GM19351 (cell line): ENCODE measurements around the gene ZNF385C.

ENCODE experiments used
- ATAC-seq: cut with Tn5 transposase; IDR thresholded peaks from one replicate; pipeline ENCODE4 v1.9.1; 2021; ENCODE audit warnings: mild to moderate bottlenecking, moderate library complexity; ENCODE audit not compliant: unreplicated experiment

The ZNF385C gene

DNA sequence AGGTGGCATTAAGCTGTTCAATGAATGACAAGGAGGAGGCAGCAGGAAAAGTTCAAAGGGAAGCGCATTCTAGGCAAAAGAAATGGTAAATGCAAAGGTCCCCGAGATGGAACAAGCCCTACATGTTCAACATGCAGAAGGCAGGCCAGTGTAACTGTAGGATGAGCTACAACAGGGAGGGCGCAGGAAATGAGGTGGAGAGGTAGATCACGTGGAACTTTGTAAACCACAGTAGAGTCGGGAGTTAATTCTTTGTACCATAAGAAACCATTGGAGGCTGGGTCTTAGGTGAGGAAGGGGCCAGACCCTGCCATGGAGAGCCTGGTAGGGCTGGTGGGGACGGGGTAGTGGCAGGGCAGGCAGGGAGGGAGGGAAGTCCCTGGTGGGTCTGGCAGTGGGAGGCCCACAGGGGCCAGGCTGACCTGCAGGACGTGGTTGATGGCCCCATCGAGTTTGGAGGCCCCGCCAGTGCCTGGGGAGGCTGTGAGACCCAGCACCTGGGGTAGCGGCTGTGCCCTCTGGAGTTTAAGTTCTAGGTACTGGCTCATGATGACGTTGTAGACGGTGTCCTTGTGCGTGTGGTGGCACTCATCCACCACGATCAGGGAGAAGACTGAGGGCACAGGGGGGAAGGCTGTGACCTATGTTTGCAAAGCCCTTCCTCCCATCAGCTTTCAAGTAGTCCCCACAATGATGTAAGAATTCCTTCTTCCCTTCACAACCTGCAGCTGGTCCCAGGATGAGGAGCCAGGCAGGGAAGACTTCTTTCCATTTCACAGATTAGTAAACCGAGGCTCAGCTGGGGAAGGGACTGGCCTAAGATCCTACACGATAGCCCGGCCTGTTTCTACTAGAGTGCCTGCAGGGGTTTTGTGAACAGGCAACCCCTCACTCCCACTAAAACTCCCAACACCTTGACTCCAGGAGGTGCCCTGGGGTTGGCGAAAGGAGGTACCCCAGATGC lies 12.3 kb upstream of the ZNF385C start:
- ATAC-seq: no peak

DNA sequence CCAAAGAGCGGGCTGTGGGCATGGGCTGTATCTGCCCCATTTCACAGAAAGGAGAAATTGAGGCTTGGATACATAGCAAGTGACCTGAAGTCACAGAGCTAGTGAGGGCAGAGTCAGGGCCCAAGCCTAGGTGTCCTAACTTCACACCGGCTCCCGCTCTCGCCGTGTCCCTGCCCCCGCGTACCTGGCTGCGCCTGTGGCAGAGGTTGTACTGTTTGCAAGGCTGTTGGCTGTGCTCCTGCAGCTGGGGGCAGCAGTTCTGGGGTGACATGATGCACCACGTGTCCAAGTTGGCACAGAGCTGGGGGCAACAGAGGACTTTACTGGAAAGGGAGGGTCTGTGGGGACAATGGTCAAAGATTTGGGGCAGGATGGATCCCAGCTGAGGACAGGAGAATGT lies 10.8 kb upstream of the ZNF385C start:
- ATAC-seq: no peak

DNA sequence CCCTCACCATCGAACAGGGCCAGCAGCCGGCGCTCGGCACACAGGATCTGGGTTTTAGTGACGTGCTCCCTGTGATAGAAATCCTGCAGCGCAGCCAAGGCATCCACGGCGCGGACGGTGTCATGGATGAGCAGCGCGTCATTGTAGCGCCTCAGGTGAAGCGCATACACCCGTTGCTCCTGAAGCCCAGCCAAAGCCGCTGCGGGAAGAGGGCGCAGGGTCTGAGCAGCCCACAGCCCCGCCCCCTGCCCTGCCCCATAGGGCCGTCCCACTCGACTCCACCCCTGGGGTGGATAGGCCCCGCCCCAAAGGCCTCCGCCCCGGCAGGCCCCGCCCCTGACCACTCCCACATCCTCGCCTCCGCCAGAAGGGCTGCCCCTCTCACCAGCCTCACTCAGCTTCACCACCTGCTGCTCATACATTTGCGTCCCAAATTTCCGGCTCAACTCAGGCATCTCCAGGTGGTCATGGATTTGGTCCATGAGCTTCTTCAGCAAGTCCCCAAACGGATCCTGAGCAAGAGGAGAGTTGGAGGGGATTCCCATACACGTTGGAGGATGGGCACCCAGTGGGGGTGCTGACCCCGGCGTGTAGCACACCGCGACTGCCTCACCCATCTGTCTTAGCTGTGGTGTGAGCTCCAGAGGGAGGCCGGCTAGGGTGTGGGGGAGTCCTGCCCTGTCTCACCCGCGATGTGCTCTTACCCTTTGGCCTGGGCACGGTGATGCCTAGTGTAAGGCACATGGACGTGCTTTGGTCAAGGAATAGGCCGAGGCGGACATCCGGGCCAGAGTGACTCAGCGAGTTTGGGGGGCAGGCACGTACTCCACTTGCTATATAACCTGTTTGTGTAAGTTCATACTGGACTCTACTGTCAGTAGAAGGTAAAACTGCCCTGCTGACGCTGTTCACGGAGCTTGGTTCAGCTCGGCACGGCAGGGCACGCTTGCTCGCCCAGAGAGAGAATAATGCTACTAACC lies 9.6 kb upstream of the ZNF385C start:
- ATAC-seq: peak; percentile 73

DNA sequence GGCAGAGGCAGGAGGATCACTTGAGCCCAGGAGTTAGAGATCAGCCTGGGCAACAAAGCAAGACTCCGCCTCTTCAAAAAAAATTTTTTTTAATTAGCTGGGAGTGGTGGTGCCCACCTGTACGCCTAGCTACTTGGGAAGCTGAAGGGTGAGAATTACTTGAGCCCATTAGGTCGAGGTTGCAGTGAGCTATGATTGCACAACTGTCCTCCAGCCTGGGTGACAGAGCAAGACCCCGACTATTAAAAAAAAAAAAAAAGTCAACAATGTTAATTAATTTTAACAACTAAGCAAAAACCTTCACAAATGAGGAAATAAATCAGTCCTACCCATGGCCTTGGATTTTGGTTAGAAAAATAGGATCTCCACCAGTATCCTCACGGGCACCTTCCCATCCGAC lies 8.9 kb upstream of the ZNF385C start:
- ATAC-seq: no peak

DNA sequence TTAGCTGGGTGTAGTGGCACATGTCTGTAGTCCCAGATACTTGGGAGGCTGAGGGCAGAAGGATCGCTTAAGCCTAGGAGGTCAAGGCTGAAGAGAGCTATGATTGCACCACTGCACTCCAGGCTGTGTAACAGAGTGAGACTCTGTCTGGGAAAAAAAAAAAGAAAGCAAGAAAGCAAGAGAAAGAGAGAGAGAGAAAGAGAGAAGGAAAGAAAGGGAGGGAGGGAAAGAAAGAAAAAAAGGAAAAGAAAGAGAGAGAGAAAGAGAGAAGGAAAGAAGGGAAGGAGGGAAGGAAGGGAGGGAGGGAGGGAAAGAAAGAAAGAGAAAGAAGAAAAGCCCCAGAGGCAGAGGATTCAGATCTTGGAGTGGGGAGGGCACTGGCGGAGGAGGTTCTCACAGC lies 7.7 kb upstream of the ZNF385C start:
- no peak for ATAC-seq

DNA sequence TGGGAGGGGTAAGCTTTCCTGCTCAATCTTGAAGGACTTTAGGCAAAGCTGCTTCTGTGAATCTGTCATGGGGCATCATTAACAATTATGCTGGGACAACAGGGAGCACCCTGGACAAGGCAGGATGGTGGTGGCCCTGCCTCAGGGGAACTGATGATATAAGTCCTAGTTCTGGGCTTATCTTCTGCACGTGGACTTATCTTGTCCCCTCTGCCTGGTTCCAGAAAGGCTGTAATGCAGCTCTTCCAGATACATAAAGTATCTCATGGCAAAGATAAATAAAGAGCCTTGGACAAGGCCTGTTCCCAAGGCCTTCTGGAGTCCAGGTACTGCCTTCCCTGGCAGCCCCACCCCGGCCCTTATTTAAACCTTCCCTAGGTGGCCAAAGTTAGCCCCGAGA lies 6.0 kb upstream of the ZNF385C start:
- no peak for ATAC-seq

DNA sequence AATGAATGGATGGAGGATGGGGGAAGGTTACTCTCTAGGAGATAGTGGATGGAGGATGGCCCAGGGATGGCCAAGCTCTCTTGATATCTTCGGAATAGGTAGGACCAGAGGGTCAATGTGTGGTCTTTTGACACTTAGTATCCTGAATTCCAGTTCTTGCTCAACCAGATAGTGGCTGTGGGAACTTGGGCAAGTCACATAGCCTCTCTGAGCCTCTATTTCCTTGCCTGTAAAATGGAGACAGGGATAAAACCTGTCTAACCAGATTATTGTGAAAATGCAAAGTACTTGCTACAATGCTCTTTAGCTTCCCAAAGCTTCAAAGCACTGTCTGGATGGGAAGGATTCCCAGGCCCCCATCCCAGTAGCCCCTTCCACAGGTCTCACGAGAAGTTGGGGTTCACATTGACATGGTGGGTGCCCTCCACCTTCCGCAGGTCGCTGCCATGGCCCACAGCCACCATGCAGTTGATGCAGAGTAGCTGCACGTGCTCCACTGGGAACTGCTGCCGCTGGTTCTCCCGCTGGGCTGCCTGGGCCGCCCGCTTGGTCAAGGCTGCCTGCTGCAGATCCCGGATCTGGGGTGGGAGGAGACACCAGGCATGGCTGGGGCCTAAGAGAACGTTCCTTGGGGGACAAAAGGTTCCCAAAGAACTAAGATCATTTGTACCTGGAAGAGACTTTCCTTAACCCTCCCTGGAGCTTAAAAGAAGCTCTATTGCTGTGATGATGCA lies 5.1 kb upstream of the ZNF385C start:
- ATAC-seq: no peak

DNA sequence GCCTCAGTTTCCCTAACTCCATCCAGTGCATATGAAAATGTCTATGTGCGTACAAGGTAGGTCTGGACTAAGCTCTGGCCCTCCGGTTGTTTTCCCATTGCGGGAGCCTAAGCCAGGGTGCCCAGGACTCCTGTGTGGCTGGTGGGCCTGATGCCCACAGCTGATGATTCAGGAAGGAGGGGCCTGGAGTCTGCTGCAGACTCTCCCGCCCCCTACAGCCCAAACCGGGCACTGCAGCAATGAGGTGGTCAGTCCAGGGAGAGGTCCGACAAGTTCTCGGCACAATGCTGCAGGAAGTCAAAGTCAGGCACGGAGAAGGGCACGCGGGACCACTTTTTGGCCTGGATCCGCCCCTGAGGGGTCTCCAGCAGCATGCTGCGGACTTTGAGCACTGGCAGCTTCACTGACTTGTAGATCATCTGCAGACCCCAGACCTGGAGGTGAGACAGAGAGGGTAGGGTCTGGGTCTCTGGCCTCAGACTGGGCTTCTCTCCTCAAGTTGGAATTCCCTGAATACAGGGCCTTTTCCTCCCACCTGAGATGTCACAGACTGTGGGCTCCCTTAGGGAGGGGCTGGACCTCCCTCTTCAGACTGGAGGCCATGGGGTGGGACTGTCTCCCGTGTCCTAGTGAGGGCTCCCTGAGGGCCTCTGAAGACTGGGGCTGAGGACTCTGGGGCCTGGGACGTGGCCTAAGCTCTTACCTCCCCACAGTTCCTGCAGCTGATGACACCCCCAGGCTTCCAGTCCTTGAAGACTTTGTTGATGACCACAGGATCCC lies 3.4 kb upstream of the ZNF385C start:
- ATAC-seq: no peak

DNA sequence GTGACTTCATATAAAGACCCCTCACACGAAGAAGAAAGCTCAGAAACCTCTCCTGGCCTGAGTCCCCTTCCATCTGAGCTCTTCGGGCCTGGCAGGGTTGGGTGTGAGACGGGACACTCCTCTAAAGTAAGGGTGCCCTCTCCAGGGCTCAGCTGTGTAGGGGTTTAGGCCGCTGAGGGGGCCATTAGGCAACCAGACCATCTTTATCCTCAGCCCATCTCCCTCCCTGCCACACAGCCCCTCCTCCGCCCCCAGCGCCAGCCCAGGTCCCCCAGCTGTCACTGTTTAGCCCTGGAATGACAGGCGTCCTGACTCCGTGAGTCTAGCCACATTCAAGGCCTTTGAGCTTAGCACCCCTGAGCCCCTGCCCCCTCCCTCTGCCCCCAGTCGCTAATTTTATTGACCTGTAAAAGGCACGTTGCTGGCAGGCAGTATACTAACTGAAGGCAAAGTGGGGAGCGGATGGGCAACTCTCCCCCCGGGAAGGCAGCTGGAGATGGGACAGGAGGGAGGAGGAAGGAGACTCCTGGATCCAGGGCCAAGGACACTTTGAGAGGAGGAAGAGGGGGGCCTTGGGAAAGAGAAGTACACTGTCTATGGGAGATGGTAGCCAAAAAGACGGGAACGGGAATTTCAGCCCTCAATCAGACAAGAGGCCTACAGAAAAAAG lies 592 bp upstream of the ZNF385C start:
- ATAC-seq: no peak

DNA sequence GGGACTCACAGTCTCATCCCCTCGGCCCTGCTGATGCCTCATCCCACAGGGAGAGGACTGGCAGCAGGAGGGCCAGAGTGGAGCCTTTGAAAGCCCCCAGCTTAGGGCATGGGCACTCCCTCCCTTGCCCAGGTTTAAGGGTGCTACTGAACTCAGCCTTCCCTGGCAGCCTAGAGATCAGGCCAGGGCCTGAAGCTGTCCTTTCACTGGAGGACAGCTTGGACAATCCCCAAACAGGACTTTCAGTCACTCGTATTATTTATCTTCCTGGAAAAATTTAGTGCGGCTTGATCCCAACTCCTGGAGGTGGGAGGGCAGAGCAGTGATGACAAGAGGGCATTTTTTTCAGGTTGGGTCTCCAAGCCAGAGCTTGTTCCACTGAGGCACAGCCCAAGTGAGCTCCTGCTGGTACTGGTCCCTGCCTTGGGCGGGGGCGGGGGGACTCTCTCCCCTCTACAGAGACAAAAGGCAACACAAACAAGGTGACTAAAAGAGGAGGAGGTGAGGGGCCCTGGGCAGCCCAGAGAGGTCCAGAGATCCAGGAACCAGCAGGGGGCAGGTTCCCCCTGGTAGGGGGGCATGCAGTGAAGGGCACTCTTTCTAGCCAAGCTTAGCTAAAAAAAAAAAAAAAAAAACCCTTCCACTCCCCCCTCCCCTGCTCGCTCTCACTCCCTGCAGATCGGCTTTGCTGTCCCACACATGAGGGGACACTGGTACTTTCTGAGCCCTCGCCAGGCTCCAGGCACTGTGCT lies 1.7 kb downstream of the ZNF385C start:
- no peak for ATAC-seq

DNA sequence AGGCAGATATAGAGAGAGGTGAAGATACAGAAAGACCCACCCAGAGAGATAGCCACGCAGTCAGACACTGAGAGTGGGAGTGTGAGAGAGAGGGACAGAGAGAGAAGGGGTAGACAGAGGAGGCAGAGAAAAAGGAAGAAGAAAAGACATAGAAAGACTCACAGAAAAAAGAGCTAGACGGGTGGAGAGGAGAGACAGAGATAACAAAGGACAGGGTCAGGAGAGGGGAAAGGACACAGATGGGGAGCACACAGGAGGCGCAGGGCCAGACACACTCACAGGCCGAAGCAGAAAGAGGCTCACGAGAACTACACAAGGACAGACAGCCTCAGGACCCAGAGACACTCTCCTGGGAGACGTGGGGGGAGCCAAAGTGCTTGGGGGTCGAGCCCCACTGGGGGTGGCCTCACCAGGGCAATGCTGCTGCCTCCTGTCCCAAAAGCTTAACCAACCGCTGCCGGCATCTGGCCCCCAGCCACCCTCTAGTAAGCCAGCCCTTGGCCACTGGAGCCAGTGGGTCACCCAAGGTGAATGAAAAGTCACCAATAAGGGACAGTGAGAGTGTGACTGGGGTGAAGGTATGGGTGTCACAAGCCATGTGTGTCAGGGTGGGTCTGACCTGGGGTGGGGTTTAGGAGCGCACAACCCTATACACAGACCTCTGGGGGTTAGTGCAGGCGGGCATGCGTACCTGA lies 3.8 kb downstream of the ZNF385C start:
- ATAC-seq: no peak

DNA sequence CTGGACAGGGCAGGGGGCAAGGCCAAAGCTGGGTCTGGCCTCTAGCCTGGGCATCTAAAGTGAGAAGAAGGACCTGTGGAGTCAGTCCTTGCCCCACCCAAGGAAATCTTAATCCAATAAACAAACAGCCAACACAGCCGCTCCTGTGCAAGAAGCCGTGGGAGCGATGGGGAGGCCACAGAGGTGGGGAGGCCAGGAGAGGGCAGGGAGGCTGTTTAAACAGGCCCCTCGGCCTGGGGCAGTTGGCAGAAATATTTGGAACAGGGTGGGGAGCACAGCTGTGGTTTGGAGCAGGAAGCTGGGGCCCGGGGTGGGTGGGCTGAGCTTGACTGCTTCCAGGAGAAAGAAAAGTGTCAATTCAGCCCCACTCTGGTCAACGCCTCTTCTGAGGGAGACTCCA lies 5.3 kb downstream of the ZNF385C start:
- no peak for ATAC-seq

DNA sequence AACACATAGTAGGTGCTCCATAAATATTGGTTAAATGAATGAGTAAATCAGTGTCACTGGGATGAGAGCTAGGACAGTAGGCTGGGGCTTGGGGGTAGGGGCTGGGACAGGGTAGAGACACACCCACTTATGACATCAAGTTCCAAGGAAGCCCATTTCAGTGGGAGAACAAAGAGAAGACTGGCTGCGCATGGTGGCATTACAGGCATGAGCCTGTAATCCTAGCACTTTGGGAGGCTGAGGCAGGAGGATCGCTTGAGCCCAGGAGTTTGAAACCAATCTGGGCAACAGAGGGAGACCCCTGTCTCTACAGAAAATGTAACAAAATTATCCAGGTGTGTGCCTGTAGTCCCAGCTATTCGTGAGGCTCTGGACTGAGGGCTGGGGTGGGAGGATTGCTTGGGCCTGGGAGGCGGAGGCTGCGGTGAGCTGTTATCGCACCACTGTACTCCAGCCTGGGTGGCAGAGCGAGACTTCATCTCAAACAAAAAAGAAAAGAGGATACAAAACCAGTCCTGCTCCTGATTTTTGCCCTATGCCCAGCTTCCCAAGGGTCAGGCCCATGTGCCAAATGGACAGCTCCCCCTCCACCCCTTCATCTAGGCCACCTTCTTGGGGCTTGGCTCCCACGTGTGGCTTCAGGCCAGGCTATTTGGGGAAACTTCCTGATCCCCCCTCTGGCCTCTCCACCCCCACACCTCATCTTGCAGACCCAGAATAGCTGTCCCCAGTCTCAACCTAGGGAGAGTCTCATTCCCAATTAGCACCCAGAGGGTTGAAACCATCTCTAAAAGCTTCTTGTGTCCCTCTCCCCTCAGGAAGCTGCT lies 7.1 kb downstream of the ZNF385C start:
- no peak for ATAC-seq

DNA sequence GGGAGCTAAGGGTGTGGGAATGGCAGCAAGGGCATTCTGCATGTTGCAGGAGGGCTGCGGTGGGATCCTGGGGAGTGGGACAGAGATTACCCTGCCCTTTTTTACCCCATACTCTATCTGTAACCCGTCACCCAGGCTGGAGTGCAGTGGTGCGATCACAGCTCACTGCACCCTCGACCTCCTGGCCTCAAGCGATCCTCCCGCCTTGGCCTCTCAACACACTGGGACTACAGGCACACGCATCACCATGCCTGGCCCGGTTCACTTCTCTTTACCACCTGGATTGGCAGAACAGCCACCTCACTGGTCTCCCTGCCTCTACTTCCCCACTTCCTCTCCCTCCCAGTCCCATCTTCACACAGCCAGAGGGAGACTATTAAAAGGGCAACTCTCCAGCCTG lies 9.5 kb downstream of the ZNF385C start:
- ATAC-seq: no peak

DNA sequence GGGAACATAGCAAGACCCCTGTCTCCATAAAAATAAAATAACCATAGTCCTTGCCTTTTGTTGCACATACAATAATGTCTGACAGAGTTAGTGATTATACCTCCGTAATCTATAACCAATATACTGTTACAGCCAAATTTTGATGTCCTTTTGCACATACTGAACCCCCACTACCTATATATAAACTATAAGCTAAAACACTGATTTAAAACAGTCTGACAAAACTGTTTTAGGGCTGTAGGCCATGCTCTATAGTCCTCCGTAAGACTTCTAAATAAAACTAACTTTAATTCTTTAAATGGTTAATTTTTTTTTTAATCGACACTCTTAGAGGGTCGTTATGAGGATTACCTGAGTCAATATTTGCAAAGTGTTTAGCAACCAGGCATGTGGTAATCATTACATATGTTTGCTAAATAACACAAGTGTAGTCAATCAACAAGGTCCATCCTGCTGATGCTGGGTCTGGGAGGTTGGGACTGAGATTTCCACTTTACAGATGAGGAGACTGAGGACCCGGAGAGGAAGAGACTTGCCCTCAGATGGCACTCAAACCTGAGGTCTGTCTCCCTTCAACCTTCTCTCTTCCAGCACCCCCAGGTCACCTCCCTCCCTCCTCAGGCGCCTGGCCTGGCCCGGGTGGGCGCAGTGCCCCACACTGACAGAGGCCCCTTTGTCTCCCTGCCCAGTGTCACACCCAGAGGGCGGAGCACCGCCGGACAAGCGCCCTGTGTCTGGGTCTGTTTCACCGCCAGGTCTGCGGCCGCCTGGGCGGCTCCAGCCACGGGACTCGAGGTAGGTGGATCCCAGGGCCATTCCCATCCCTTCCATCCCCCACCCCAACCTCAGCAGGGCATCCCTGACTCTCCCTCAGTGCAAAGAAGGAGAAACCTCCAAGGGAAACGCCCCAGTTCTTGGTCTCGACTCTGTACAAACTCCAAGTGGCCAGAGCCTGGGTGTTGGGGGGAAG lies 10.3 kb downstream of the ZNF385C start:
- ATAC-seq: no peak

DNA sequence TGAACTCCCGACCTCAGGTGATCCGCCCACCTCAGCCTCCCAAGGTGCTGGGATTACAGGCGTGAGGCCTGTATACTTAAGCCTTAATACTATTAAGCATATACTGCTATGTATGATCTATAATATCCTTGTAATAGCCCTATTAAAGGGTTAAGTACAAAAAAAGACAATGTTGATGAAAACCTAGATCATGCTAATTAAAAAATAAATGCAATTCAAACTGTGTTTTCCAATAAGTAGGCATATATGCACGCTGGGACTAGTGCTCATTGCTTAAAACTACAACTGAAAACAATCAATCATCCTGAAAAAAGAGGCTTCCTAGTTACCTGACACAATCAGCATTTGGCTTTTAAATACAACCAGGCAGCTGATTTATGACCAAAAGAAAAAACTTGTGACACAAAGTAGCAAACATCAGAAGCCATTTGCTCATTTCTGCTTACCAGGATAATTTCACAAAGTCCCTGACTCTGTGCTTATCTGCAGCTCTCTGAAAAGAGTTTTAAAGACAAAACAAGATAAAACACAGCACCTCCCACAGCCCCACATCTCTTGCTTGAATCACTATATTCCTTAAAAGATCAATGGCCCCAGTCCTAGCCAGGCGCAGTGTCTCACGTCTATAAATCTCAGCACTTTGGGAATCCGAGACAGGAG lies 11.1 kb downstream of the ZNF385C start:
- no peak for ATAC-seq
